SK-N-SH (cell line): Measurements from ENCODE around the gene MLC1. TPM values are rescaled to one million over a fixed set of nuclear protein-coding genes. Genes with fewer than 3 reads are reported as not detected.

ENCODE experiments used
- CTCF ChIA-PET: fragments of 300-600, 350-600 bp; formaldehyde crosslinking; extraction: SDS; loops from one replicate; lab custom pipeline; 2021; lab: Yijun Ruan, JAX
- POLR2A ChIA-PET: fragments of 350-600 bp; sonication (Branson Sonifier 250); formaldehyde crosslinking; extraction: SDS; loops from one replicate; lab custom pipeline; 2020; ENCODE audit warnings: antibody characterized with exemption, inconsistent platforms; lab: Yijun Ruan, JAX
- DNase-seq: peaks from one replicate; pipeline ENCODE4 v3.0.0; 2012
- H2AFZ ChIP-seq: fragments of 200-600 bp; sonication (generic); 2 replicates; pipeline ENCODE4 v1.8.1; 2016; ENCODE audit warnings: antibody characterized with exemption, mild to moderate bottlenecking, low read depth
- H3F3A ChIP-seq: fragments of 200-600 bp; sonication (generic); replicated peaks from 2 replicates; pipeline ENCODE3; 2016; ENCODE audit warnings: antibody characterized with exemption, mild to moderate bottlenecking; ENCODE audit not compliant: insufficient read depth
- H3K27ac ChIP-seq, 2 experiments: fragments of 200-500 bp in 1 of 2; fragments of 200-600 bp in 1 of 2; sonication (Bioruptor generic) in 1 of 2; sonication (generic), shearing (Covaris generic) in 1 of 2; 2 replicates each; pipeline versions ENCODE4 v1.5.1 to v1.6.1; 2014 to 2016; ENCODE audit warnings: low read depth in 2 of 2, inconsistent platforms in 1 of 2, low read length in 1 of 2, mild to moderate bottlenecking in 1 of 2, mixed read lengths in 1 of 2
- H3K27me3 ChIP-seq: fragments of 200-600 bp; sonication (generic), shearing (Covaris generic); 2 replicates; pipeline ENCODE4 v1.6.1; 2016; ENCODE audit warnings: mixed run types; ENCODE audit not compliant: insufficient read depth
- H3K36me3 ChIP-seq, 2 experiments: fragments of 200-500 bp in 1 of 2; fragments of 200-600 bp in 1 of 2; sonication (Bioruptor generic) in 1 of 2; sonication (generic) in 1 of 2; replicated peaks in 1 of 2; 2 replicates each; pipeline versions ENCODE3 to v1.5.1; 2014 to 2016; ENCODE audit warnings: low read length in 1 of 2, mild to moderate bottlenecking in 1 of 2; ENCODE audit not compliant: insufficient read depth in 2 of 2, control insufficient read depth in 1 of 2
- H3K4me1 ChIP-seq, 2 experiments: fragments of 200-500 bp in 1 of 2; fragments of 200-600 bp in 1 of 2; sonication (Bioruptor generic) in 1 of 2; sonication (generic), shearing (Covaris generic) in 1 of 2; 2 replicates each; pipeline versions ENCODE4 v1.5.1 to v1.6.1; 2014 to 2016; ENCODE audit warnings: low read depth in 1 of 2, low read length in 1 of 2, mixed run types in 1 of 2; ENCODE audit not compliant: insufficient read depth in 2 of 2, control insufficient read depth in 1 of 2
- H3K4me2 ChIP-seq: fragments of 200-600 bp; sonication (generic), shearing (Covaris generic); 2 replicates; pipeline ENCODE4 v1.6.1; 2017; ENCODE audit warnings: mixed run types
- H3K4me3 ChIP-seq, 2 experiments: fragments of 200-500 bp in 1 of 2; fragments of 200-600 bp in 1 of 2; sonication (Bioruptor generic) in 1 of 2; sonication (generic), shearing (Covaris generic) in 1 of 2; 2 replicates each; pipeline versions ENCODE4 v1.5.1 to v1.8.1; 2014 to 2016; ENCODE audit warnings: low read depth in 2 of 2, inconsistent platforms in 1 of 2, low read length in 1 of 2, mild to moderate bottlenecking in 1 of 2, mixed read lengths in 1 of 2, moderate library complexity in 1 of 2
- H3K79me2 ChIP-seq: fragments of 200-600 bp; sonication (generic); 2 replicates; pipeline ENCODE4 v1.8.1; 2017; ENCODE audit warnings: mild to moderate bottlenecking; ENCODE audit not compliant: insufficient read depth
- H3K9ac ChIP-seq: fragments of 200-600 bp; sonication (generic); 2 replicates; pipeline ENCODE4 v1.6.1; 2017; ENCODE audit warnings: mixed run types
- H3K9me2 ChIP-seq: fragments of 200-600 bp; sonication (generic); 2 replicates; pipeline ENCODE4 v1.6.1; 2017; ENCODE audit warnings: mixed run types
- H3K9me3 ChIP-seq: fragments of 200-600 bp; sonication (generic); 2 replicates; pipeline ENCODE4 v1.6.1; 2017; ENCODE audit warnings: mixed run types, mild to moderate bottlenecking, moderate library complexity
- H4K20me1 ChIP-seq: fragments of 200-600 bp; sonication (generic); 2 replicates; pipeline ENCODE4 v1.6.1; 2017; ENCODE audit warnings: mild to moderate bottlenecking, mixed run types; ENCODE audit not compliant: insufficient read depth
- ELF1 ChIP-seq: IDR thresholded peaks from 2 replicates; pipeline ENCODE4 v1.4.0; 2012
- FOSL2 ChIP-seq: IDR thresholded peaks from 2 replicates; pipeline ENCODE4 v1.4.0; 2012; ENCODE audit warnings: low read depth, mild to moderate bottlenecking, moderate library complexity, borderline replicate concordance
- FOXJ3 ChIP-seq: sonication (generic); formaldehyde crosslinking; IDR thresholded peaks from 2 replicates; pipeline ENCODE4 v1.5.1; 2020; ENCODE audit warnings: mild to moderate bottlenecking, missing genetic modification reagents
- FOXM1 ChIP-seq: IDR thresholded peaks from 2 replicates; pipeline ENCODE4 v1.4.0; 2012; ENCODE audit warnings: low read depth, mild to moderate bottlenecking
- GABPA ChIP-seq: IDR thresholded peaks from 2 replicates; pipeline ENCODE4 v1.4.0; 2012; ENCODE audit warnings: low read depth, mild to moderate bottlenecking
- JUND ChIP-seq: IDR thresholded peaks from 2 replicates; pipeline ENCODE4 v1.4.0; 2012
- MAX ChIP-seq: IDR thresholded peaks from 2 replicates; pipeline ENCODE4 v1.4.0; 2012; ENCODE audit warnings: low read depth
- MXI1 ChIP-seq: IDR thresholded peaks from 2 replicates; pipeline ENCODE4 v1.6.1; 2012; ENCODE audit warnings: mild to moderate bottlenecking, low read depth, low read length, improper control_type of control experiment
- NFIC ChIP-seq: IDR thresholded peaks from 2 replicates; pipeline ENCODE4 v1.4.0; 2012; ENCODE audit warnings: borderline replicate concordance
- NRF1 ChIP-seq: IDR thresholded peaks from 2 replicates; pipeline ENCODE4 v1.6.1; 2012; ENCODE audit warnings: low read depth, mild to moderate bottlenecking, low read length
- PBX3 ChIP-seq: IDR thresholded peaks from 2 replicates; pipeline ENCODE4; 2012
- POLR2AphosphoS5 ChIP-seq: IDR thresholded peaks from 2 replicates; pipeline ENCODE4 v1.6.1; 2012; ENCODE audit warnings: low read depth, low read length
- RFX5 ChIP-seq: IDR thresholded peaks from 2 replicates; pipeline ENCODE4 v1.6.1; 2012; ENCODE audit warnings: mild to moderate bottlenecking, improper control_type of control experiment, low read length
- SMC3 ChIP-seq: IDR thresholded peaks from 2 replicates; pipeline ENCODE4 v1.6.1; 2012; ENCODE audit warnings: low read depth, low read length, improper control_type of control experiment
- TCF12 ChIP-seq: IDR thresholded peaks from 2 replicates; pipeline ENCODE4 v1.4.0; 2012
- ZBTB33 ChIP-seq: IDR thresholded peaks from 2 replicates; pipeline ENCODE4 v1.4.0; 2012; ENCODE audit warnings: low read depth, borderline replicate concordance
- WGBS: methylation state at CpG from one replicate; pipeline ENCODE4 v1.1.6; 2017; ENCODE audit warnings: low lambda C conversion rate; 5-methylcytosine and 5-hydroxymethylcytosine counted together
- polyA plus RNA-seq, 3 experiments: library from polyadenylated mRNA; depleted of rRNA; stranded (reverse); fragments of >200 nt; gene quantifications; 2 replicates each; pipeline ENCODE4 v1.2.3, GENCODE V29; 2012
- TF ChIP-seq, protein P1 (sequence below): fragments of 150-350 bp; IDR thresholded peaks from 2 replicates; pipeline ENCODE4 v1.6.1; 2017; ENCODE audit warnings: antibody characterized with exemption, low read length, low read depth, borderline replicate concordance
- TF ChIP-seq, protein P2 (sequence below): IDR thresholded peaks from 2 replicates; pipeline ENCODE4 v1.6.1; 2012; ENCODE audit warnings: mild to moderate bottlenecking, low read depth, low read length, moderate library complexity

Gene MLC1
- polyA plus RNA-seq, 1 of the 3 experiments (the other 2 are of a cell fraction) = not detected

DNA sequence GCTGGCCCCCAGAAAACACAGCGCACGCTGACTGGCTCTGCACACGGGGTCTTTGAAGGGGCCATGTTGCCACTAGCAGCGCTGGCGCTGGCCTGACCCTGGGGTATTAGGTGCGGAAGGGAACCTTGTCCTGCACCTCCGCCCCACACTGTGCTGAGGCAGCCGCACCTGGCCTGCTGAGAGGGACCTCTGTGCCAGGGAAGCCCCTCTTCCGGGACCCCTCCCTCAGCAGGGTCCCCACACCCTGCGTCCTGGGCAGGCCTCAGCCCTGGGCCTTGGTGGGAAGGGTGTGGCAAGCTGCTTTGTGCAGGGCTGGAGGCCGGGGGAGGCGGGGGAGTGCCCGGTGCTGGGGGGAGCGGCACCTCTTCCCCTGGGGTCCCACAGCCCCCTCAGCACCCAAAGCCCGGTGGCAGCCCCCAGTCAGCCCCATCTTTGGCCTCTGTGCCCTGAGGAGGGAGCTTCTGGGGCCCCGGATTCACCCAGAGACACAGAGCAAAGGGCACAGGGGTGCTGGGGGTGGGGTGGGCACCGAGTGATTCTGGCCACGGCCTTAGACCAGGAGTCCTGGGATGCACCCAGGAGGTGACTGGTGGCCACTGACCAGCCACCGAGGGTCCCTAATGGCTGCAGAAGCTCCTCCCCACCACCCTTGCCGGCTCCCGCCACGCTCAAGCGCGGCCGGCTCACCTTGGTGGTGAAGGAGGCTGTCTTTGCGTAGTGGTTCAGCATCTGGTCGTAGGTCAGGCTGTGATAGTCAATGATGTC is 38.6 kb downstream of the MLC1 start:
- H3K36me3 ChIP-seq = no peaks in the 10 kb centered on the region
- H3K27ac ChIP-seq = no peak overlapping the region
- TF ChIP-seq ZBTB33 (no peak), MXI1 (no peak), ELF1 (no peak), NFIC (no peak), POLR2AphosphoS5 (no peak), FOSL2 (no peak), FOXM1 (no peak), PBX3 (no peak), NRF1 (no peak), JUND (no peak), MAX (no peak), TCF12 (no peak), FOXJ3 (CRISPR knock-in tag) (no peak)
- TF ChIP-seq, protein P1, sequence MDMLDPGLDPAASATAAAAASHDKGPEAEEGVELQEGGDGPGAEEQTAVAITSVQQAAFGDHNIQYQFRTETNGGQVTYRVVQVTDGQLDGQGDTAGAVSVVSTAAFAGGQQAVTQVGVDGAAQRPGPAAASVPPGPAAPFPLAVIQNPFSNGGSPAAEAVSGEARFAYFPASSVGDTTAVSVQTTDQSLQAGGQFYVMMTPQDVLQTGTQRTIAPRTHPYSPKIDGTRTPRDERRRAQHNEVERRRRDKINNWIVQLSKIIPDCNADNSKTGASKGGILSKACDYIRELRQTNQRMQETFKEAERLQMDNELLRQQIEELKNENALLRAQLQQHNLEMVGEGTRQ = no peak
- no peaks in the 10 kb centered on the region for H3K4me1 ChIP-seq
- H4K20me1 ChIP-seq = no peaks in the 10 kb centered on the region
- ChIA-PET CTCF (interaction anchor here (1.0 kb wide), 1 partner anchor 10 kb away, joined by 3 read pairs; no protein-coding TSS in a partner anchor), POLR2A (no interaction called here)
- no peaks in the 10 kb centered on the region for H3K79me2 ChIP-seq
- no peaks in the 10 kb centered on the region for H3F3A ChIP-seq
- H3K9ac ChIP-seq = no peak overlapping the region
- H3K4me2 ChIP-seq = no peak overlapping the region
- H2AFZ ChIP-seq = no peak overlapping the region
- 67% methylated on average over 18 of the region's 27 CpGs for WGBS
- H3K9me3 ChIP-seq = no peaks in the 10 kb centered on the region
- peak; percentile 36 for DNase-seq
- H3K4me3 ChIP-seq = no peak overlapping the region
- no peaks in the 10 kb centered on the region for H3K9me2 ChIP-seq
- peaks cover 12% of the 10 kb centered on the region for H3K27me3 ChIP-seq

- Histone ChIP-seq H3K79me2 (no peaks in the 10 kb centered on the region), H3K9me3 (no peaks in the 10 kb centered on the region), H3K36me3 (no peaks in the 10 kb centered on the region), H2AFZ (no peak overlapping the region), H3K4me3 (no peak overlapping the region), H4K20me1 (no peaks in the 10 kb centered on the region), H3K9me2 (no peaks in the 10 kb centered on the region), H3F3A (no peaks in the 10 kb centered on the region), H3K4me1 (no peaks in the 10 kb centered on the region), H3K27ac (no peak overlapping the region), H3K4me2 (no peak overlapping the region), H3K9ac (no peak overlapping the region), H3K27me3 (peaks cover 12% of the 10 kb centered on the region)
- ChIA-PET POLR2A (no interaction called here), CTCF (interaction anchor here (1.0 kb wide), 1 partner anchor 10 kb away, joined by 3 read pairs; no protein-coding TSS in a partner anchor)
- DNase-seq = no peak
- WGBS = 68% methylated on average over 16 of the region's 19 CpGs
- TF ChIP-seq SMC3 = no peak
- TF ChIP-seq GABPA = no peak
- TF ChIP-seq, protein P2, sequence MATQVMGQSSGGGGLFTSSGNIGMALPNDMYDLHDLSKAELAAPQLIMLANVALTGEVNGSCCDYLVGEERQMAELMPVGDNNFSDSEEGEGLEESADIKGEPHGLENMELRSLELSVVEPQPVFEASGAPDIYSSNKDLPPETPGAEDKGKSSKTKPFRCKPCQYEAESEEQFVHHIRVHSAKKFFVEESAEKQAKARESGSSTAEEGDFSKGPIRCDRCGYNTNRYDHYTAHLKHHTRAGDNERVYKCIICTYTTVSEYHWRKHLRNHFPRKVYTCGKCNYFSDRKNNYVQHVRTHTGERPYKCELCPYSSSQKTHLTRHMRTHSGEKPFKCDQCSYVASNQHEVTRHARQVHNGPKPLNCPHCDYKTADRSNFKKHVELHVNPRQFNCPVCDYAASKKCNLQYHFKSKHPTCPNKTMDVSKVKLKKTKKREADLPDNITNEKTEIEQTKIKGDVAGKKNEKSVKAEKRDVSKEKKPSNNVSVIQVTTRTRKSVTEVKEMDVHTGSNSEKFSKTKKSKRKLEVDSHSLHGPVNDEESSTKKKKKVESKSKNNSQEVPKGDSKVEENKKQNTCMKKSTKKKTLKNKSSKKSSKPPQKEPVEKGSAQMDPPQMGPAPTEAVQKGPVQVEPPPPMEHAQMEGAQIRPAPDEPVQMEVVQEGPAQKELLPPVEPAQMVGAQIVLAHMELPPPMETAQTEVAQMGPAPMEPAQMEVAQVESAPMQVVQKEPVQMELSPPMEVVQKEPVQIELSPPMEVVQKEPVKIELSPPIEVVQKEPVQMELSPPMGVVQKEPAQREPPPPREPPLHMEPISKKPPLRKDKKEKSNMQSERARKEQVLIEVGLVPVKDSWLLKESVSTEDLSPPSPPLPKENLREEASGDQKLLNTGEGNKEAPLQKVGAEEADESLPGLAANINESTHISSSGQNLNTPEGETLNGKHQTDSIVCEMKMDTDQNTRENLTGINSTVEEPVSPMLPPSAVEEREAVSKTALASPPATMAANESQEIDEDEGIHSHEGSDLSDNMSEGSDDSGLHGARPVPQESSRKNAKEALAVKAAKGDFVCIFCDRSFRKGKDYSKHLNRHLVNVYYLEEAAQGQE = no peak
- TF ChIP-seq ZBTB33 = no peak
- no peak for TF ChIP-seq RFX5
These were observed 39.2 kb downstream of the MLC1 start for GRCh38 chr22:50046019-50046415.
